T follicular helper cell (primary cell): ENCODE measurements around the gene RCN2.

Source experiments
- DNase-seq: peaks from one replicate; pipeline ENCODE4 v3.0.0-alpha.2; 2020; ENCODE audit warnings: low read depth

The RCN2 gene

GRCh38 chr15:76994971-76995945 lies 63.7 kb downstream of the RCN2 start, which contains the start of gene PSTPIP1:
TSS of gene PSTPIP1 (plus strand) at chr15:76995126. CDS start at chr15:76995574, 448 bp downstream.
- DNase-seq: peak; percentile 42

- no peak for DNase-seq
Measured at GRCh38 chr15:76996076-76996525, 64.6 kb downstream of the RCN2 start.

- no peak for DNase-seq
Measured at GRCh38 chr15:76996526-76997401, 65.2 kb downstream of the RCN2 start.

- no peak for DNase-seq
Measured at GRCh38 chr15:76998663-76999285, 67.2 kb downstream of the RCN2 start.

GRCh38 chr15:76999996-77000395 lies 68.4 kb downstream of the RCN2 start:
- DNase-seq: no peak

GRCh38 chr15:77001351-77001750 lies 69.8 kb downstream of the RCN2 start:
- no peak for DNase-seq

GRCh38 chr15:77001966-77002365 lies 70.4 kb downstream of the RCN2 start:
- no peak for DNase-seq

- no peak for DNase-seq
Measured at GRCh38 chr15:77002436-77002835, 70.9 kb downstream of the RCN2 start.

GRCh38 chr15:77002954-77003912 lies 71.7 kb downstream of the RCN2 start:
- peak; percentile 44 for DNase-seq
